Measurements from ENCODE around the gene C11orf91.

The C11orf91 gene

DNA sequence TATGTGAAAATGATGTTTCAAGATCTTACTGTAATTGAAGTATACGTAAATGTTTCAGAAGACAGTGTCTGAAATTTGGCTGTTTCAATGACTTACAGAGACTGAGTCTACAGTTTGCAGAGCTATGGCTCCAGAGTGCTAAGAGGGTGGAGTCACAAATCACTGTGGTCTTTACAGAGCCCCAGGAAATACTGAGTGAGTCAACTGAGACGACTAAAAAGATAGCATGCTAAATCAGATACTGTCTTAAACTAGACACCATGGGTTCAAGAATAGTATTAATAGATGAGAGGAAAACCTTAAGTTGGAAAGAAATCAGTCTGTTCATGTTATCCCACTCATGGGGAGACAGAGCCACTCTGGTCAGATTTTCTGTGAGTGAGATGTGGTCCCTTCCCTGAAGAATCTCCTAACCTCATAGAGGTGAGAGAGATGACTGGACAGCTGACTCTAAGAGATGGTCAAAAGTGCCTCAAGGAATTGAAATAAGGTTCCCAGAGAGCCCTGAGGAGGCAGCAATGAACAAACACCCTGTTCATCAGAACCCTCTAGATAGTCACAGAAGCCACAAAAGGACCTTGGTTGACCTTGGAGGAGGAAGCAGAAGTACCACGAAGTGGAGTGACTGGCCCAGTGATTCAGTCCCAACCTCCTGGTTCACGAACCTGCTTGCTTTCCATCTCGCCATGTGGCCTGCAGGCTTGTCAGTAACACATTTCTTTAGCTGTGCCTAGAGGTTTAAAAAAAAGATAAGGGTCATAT, 30.2 kb downstream of the C11orf91 start:
- H3K36me3 ChIP-seq = no peaks in the 10 kb centered on the region
- no peak overlapping the region for H3K4me3 ChIP-seq (ENCODE audit: low read depth in 1 of 2, low read length in 1 of 2)
- H3K27me3 ChIP-seq = peaks cover 39% of the 10 kb centered on the region
- no peak for TF ChIP-seq CTCF (IDR thresholded peaks at IDR 0.05)
- no peaks in the 10 kb centered on the region for H3K4me1 ChIP-seq (ENCODE audit: control insufficient read depth in 1 of 2, insufficient read depth in 1 of 2, low read depth in 1 of 2, low read length in 1 of 2)
- no peak overlapping the region for H3K27ac ChIP-seq
- no peaks in the 10 kb centered on the region for H3K9me3 ChIP-seq

DNA sequence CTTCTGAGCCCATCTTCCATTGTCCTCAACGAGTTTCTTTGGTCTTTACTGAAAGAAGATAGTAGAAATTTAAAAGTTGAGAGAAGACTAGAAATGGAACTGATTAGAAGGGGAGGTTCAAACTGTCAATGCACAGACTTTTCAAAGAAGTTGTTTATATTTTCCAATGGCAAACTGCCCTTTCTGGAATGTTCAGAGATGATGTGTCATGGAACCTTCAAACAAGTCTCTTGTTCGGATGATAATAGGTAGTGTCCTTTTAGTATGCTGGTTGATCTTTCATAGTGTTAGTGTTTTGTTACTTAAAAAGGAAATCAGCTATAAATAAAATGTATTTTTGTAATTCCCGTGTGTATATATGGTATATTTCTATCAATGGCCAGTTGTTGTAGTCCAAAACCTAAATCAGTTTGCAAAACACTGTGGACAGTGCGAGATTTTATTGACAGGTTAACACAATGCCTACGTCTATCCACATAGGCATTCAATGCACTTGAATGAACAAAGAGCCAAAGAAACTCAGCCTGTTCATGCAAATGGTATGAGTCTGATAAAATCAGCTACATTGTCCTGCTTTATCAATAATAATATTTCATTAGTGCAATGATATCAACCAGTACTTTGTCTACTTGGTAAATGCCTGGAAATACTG, 30.9 kb downstream of the C11orf91 start:
- Histone ChIP-seq H3K9me3 (no peaks in the 10 kb centered on the region), H3K4me1 (ENCODE audit: control insufficient read depth in 1 of 2, insufficient read depth in 1 of 2, low read depth in 1 of 2, low read length in 1 of 2) (no peaks in the 10 kb centered on the region), H3K36me3 (no peaks in the 10 kb centered on the region), H3K27ac (no peak overlapping the region), H3K4me3 (ENCODE audit: low read depth in 1 of 2, low read length in 1 of 2) (no peak overlapping the region), H3K27me3 (peaks cover 39% of the 10 kb centered on the region)
- TF ChIP-seq CTCF (IDR thresholded peaks at IDR 0.05) = no peak

DNA sequence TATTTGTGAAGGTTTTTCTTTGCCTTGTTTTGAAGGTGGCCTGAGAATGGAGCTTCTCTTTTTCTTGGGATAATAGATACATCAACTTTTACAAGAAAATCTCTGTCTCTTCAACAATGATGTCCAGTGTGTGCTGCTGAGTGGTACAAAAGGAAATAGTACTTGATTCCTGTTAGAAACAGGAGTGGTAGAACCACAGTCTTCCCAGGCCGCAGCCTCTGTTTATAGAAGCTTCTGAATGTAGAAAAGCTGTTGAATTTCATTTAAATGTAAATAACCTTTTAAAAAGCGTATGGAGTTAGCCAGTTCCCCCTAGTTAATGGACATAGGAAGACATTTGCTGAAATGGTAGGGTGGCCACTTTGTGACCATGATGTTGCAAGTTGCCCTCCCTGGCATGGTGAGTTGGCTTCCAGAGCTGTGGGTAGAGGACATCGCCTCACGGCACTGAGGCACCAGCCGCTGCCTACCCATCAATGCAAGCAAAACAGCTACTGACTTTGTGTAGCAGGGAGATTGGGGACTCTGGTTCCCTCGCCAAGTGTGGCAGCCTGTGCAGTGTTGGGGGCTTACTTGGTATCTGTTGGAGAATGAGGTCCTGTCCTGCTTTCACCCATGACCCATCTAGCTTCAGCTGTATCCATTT, 31.6 kb downstream of the C11orf91 start:
- H3K27me3 ChIP-seq = peaks cover 39% of the 10 kb centered on the region
- no peak overlapping the region for H3K4me3 ChIP-seq (ENCODE audit: low read depth in 1 of 2, low read length in 1 of 2)
- no peaks in the 10 kb centered on the region for H3K36me3 ChIP-seq
- H3K4me1 ChIP-seq (ENCODE audit: control insufficient read depth in 1 of 2, insufficient read depth in 1 of 2, low read depth in 1 of 2, low read length in 1 of 2) = no peaks in the 10 kb centered on the region
- no peak overlapping the region for H3K27ac ChIP-seq
- no peaks in the 10 kb centered on the region for H3K9me3 ChIP-seq
- no peak for TF ChIP-seq CTCF (IDR thresholded peaks at IDR 0.05)

- no peak for TF ChIP-seq CTCF (IDR thresholded peaks at IDR 0.05)
- Histone ChIP-seq H3K9me3 (no peaks in the 10 kb centered on the region), H3K27ac (no peak overlapping the region)
Measured at GRCh38 chr11:33668468-33668825, 32.2 kb downstream of the C11orf91 start.

GRCh38 chr11:33667819-33668467, 32.7 kb downstream of the C11orf91 start:
- TF ChIP-seq CTCF (IDR thresholded peaks at IDR 0.05) = no peak
- Histone ChIP-seq H3K4me1 (ENCODE audit: control insufficient read depth in 1 of 2, insufficient read depth in 1 of 2, low read depth in 1 of 2, low read length in 1 of 2) (no peaks in the 10 kb centered on the region), H3K27ac (no peak overlapping the region), H3K9me3 (no peaks in the 10 kb centered on the region), H3K27me3 (peaks cover 50% of the 10 kb centered on the region), H3K4me3 (ENCODE audit: low read depth in 1 of 2, low read length in 1 of 2) (no peak overlapping the region), H3K36me3 (no peaks in the 10 kb centered on the region)

More at GRCh38 chr11:33668468-33668825, 32.2 kb downstream of the C11orf91 start:
- Histone ChIP-seq H3K4me3 (ENCODE audit: low read depth in 1 of 2, low read length in 1 of 2) (no peak overlapping the region), H3K36me3 (no peaks in the 10 kb centered on the region), H3K4me1 (ENCODE audit: control insufficient read depth in 1 of 2, insufficient read depth in 1 of 2, low read depth in 1 of 2, low read length in 1 of 2) (no peaks in the 10 kb centered on the region), H3K27me3 (peaks cover 45% of the 10 kb centered on the region)
